ENCODE measurements around the gene CEP63.

CEP63 gene

GRCh38 chr3:134610432-134611385 is 124.9 kb downstream of the CEP63 start:
- no peak for DNase-seq

GRCh38 chr3:134611516-134611915 is 125.7 kb downstream of the CEP63 start:
- DNase-seq = no peak

- no peak for DNase-seq
Observed at GRCh38 chr3:134613006-134613520, 127.2 kb downstream of the CEP63 start.

GRCh38 chr3:134614955-134615354 is 129.1 kb downstream of the CEP63 start:
- no peak for DNase-seq

- DNase-seq = no peak
Observed at GRCh38 chr3:134615743-134616142, 129.9 kb downstream of the CEP63 start.

- no peak for DNase-seq
Observed at GRCh38 chr3:134617608-134618477, 132.0 kb downstream of the CEP63 start.

- DNase-seq = no peak
Observed at GRCh38 chr3:134618478-134619300, 132.8 kb downstream of the CEP63 start.

GRCh38 chr3:134619301-134619615 is 133.4 kb downstream of the CEP63 start:
- no peak for DNase-seq

- DNase-seq = no peak
Observed at GRCh38 chr3:134619884-134620445, 134.1 kb downstream of the CEP63 start.

GRCh38 chr3:134620476-134621115 is 134.7 kb downstream of the CEP63 start:
- no peak for DNase-seq

GRCh38 chr3:134621854-134622253 is 136.0 kb downstream of the CEP63 start:
- no peak for DNase-seq

- no peak for DNase-seq
Observed at GRCh38 chr3:134622806-134623365, 137.0 kb downstream of the CEP63 start.

- DNase-seq = no peak
Observed at GRCh38 chr3:134623615-134624245, 137.9 kb downstream of the CEP63 start.
